GM12878 (cell line): ENCODE data around the gene LRRC4. TPM values are rescaled to one million over a fixed set of nuclear protein-coding genes. Genes with fewer than 3 reads are reported as not detected.

ENCODE experiments used
- BMI1 ChIP-seq: fragments of 450-650 bp; IDR thresholded peaks from 2 replicates; pipeline ENCODE4 v1.6.1; 2016; ENCODE audit warnings: mild to moderate bottlenecking, moderate library complexity, borderline replicate concordance
- EED ChIP-seq: sonication (generic); IDR thresholded peaks from 2 replicates; pipeline ENCODE4 v1.6.1; 2016; ENCODE audit warnings: antibody characterized with exemption, low read depth
- MTA3 ChIP-seq: IDR thresholded peaks from 2 replicates; pipeline ENCODE4 v1.6.1; 2012; ENCODE audit warnings: low read length, inconsistent platforms, borderline replicate concordance
- POU2F2 ChIP-seq: IDR thresholded peaks from 3 replicates; pipeline ENCODE4 v1.6.1; 2011; ENCODE audit warnings: low read depth, mild to moderate bottlenecking, low read length, borderline replicate concordance
- SREBF2 ChIP-seq: IDR thresholded peaks from 2 replicates; pipeline ENCODE4 v1.6.1; 2012; ENCODE audit warnings: mild to moderate bottlenecking, low read length
- polyA plus RNA-seq, 11 experiments: library from polyadenylated mRNA; depleted of rRNA in 4 of 11; unstranded in 6 of 11; stranded (reverse) in 5 of 11; fragments of >200 nt; fragmentation: Nextera tagmentation in 4 of 11; fragmentation: Illumina TruSeq in 1 of 11; extraction: Ambion mirVana in 4 of 11; extraction: Trizol in 1 of 11; gene quantifications; 1 replicate in 1 of 11; 2 replicates in 10 of 11; pipeline versions ENCODE4 v1.2.1 to v1.2.3, GENCODE V29; 2011 to 2016; ENCODE audit warnings: inconsistent platforms in 2 of 11, missing spikeins in 2 of 11, low read depth in 1 of 11
- total RNA-seq, 4 experiments: library from RNA; depleted of rRNA in 3 of 4; stranded (reverse); fragments of >200 nt in 3 of 4; fragmentation: Illumina TruSeq in 1 of 4; extraction: Trizol in 1 of 4; gene quantifications; 2 replicates each; pipeline versions ENCODE4 v1.2.1 to v1.2.3, GENCODE V29; 2013 to 2021
- TF ChIP-seq, protein P1 (sequence below): fragments of 450-650 bp; IDR thresholded peaks from 2 replicates; pipeline ENCODE4 v1.6.1; 2017; ENCODE audit warnings: mild to moderate bottlenecking
- TF ChIP-seq, protein P2 (sequence below): fragments of 450-650 bp; IDR thresholded peaks from 2 replicates; pipeline ENCODE4 v1.6.1; 2017; ENCODE audit warnings: antibody characterized with exemption, mild to moderate bottlenecking, moderate library complexity

Gene LRRC4
- total and polyA plus RNA-seq, 10 of the 15 experiments (the other 5 are each of a cell fraction or from before 2014, with no cell fraction given) = 0.06 to 0.85 (median 0.12) TPM; not detected in 4

DNA sequence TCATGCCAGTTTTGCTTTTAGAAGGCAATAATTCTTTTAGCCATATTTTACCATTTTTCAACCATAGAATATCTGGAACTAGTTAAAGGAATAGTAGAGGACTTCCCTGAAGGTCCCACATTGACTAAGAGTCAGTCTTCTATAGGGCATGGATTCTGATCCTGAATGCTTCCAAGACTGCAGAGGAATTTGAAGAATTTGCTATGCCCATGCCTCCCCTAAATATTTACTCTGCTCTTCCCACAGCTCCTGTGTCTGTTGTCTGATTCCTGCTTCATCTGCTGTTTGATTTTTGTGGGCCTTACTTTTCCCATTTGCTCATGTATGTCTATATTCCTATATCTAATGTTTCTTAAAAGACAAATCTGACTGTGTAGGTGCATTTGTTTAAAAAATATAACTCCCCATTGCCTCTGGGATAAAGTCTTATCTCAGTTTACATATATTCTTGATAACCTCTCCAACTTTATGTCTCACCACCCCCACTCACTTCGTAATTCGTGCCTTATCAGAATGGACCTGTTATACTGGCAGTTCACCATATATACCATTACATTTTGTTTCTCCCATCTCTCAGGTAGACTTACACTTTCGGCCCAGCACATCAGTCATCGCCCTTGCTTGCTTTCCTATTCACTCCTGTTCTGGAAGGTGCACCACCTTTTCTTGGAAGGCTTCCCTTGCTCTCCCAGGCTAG is 33.9 kb downstream of the LRRC4 start (continued):
- TF ChIP-seq, protein P1, sequence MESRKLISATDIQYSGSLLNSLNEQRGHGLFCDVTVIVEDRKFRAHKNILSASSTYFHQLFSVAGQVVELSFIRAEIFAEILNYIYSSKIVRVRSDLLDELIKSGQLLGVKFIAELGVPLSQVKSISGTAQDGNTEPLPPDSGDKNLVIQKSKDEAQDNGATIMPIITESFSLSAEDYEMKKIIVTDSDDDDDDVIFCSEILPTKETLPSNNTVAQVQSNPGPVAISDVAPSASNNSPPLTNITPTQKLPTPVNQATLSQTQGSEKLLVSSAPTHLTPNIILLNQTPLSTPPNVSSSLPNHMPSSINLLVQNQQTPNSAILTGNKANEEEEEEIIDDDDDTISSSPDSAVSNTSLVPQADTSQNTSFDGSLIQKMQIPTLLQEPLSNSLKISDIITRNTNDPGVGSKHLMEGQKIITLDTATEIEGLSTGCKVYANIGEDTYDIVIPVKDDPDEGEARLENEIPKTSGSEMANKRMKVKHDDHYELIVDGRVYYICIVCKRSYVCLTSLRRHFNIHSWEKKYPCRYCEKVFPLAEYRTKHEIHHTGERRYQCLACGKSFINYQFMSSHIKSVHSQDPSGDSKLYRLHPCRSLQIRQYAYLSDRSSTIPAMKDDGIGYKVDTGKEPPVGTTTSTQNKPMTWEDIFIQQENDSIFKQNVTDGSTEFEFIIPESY = no peak
- TF ChIP-seq MTA3 (no peak), EED (no peak), POU2F2 (no peak), BMI1 (no peak), SREBF2 (no peak)
- TF ChIP-seq, protein P2, sequence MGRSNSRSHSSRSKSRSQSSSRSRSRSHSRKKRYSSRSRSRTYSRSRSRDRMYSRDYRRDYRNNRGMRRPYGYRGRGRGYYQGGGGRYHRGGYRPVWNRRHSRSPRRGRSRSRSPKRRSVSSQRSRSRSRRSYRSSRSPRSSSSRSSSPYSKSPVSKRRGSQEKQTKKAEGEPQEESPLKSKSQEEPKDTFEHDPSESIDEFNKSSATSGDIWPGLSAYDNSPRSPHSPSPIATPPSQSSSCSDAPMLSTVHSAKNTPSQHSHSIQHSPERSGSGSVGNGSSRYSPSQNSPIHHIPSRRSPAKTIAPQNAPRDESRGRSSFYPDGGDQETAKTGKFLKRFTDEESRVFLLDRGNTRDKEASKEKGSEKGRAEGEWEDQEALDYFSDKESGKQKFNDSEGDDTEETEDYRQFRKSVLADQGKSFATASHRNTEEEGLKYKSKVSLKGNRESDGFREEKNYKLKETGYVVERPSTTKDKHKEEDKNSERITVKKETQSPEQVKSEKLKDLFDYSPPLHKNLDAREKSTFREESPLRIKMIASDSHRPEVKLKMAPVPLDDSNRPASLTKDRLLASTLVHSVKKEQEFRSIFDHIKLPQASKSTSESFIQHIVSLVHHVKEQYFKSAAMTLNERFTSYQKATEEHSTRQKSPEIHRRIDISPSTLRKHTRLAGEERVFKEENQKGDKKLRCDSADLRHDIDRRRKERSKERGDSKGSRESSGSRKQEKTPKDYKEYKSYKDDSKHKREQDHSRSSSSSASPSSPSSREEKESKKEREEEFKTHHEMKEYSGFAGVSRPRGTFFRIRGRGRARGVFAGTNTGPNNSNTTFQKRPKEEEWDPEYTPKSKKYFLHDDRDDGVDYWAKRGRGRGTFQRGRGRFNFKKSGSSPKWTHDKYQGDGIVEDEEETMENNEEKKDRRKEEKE = no peak
- TF ChIP-seq, all 136 proteins: peak for 0
